Endodermal cell (in vitro differentiated cells): Measurements from ENCODE around the gene SNF8. TPM values are rescaled to one million over a fixed set of nuclear protein-coding genes. Genes with fewer than 3 reads are reported as not detected.

Experiments used
- DNase-seq: peaks from one replicate; pipeline ENCODE4 v3.0.0-alpha.2; 2017
- H3K27ac ChIP-seq: 2 replicates; pipeline ENCODE4 v1.5.1; 2013; ENCODE audit warnings: mild to moderate bottlenecking, low read depth, low read length, moderate library complexity
- H3K27me3 ChIP-seq: 2 replicates; pipeline ENCODE4 v1.6.1; 2013; ENCODE audit warnings: mild to moderate bottlenecking, low read length, moderate library complexity; ENCODE audit not compliant: insufficient read depth, control insufficient read depth, poor library complexity, severe bottlenecking
- H3K36me3 ChIP-seq: 2 replicates; pipeline ENCODE4 v1.7.0; 2013; ENCODE audit warnings: mild to moderate bottlenecking, low read length, moderate library complexity; ENCODE audit not compliant: control insufficient read depth, insufficient read depth
- H3K4me1 ChIP-seq: one replicate; pipeline ENCODE4 v1.7.0; 2013; ENCODE audit warnings: low read length; ENCODE audit not compliant: control insufficient read depth, insufficient read depth
- H3K4me3 ChIP-seq: 2 replicates; pipeline ENCODE4 v1.5.1; 2013; ENCODE audit warnings: mild to moderate bottlenecking, low read length, moderate library complexity
- H3K9ac ChIP-seq: 2 replicates; pipeline ENCODE4 v1.6.1; 2013; ENCODE audit warnings: mild to moderate bottlenecking, low read length, moderate library complexity; ENCODE audit not compliant: poor library complexity, severe bottlenecking; ENCODE audit errors: extremely low read depth
- H3K9me3 ChIP-seq: 2 replicates; pipeline ENCODE4 v1.6.1; 2013; ENCODE audit warnings: mild to moderate bottlenecking, low read length, moderate library complexity; ENCODE audit not compliant: control insufficient read depth
- H3K27ac Mint-ChIP-seq: 2 replicates; pipeline ENCODE4 v1.8.0; 2020; ENCODE audit warnings: mixed read lengths
- H3K27me3 Mint-ChIP-seq: 2 replicates; pipeline ENCODE4 v1.8.0; 2021; ENCODE audit warnings: mild to moderate bottlenecking, mixed read lengths; ENCODE audit not compliant: insufficient read depth
- H3K36me3 Mint-ChIP-seq: 2 replicates; pipeline ENCODE4 v1.8.0; 2020; ENCODE audit warnings: low read depth, mixed read lengths
- H3K4me1 Mint-ChIP-seq: 2 replicates; pipeline ENCODE4 v1.8.0; 2020; ENCODE audit warnings: mixed read lengths
- H3K4me3 Mint-ChIP-seq: 2 replicates; pipeline ENCODE4 v1.8.0; 2020; ENCODE audit warnings: mild to moderate bottlenecking, moderate library complexity, mixed read lengths
- H3K9me3 Mint-ChIP-seq: 2 replicates; pipeline ENCODE4 v1.8.0; 2020; ENCODE audit warnings: mild to moderate bottlenecking, mixed read lengths
- WGBS, 2 experiments: methylation state at CpG; one replicate each; pipeline versions ENCODE4 v1.1.5 to v1.1.7; 2013; ENCODE audit warnings: missing lambda C conversion rate in 2 of 2, mixed read lengths in 1 of 2; ENCODE audit not compliant: insufficient coverage in 1 of 2, insufficient read length in 1 of 2; 5-methylcytosine and 5-hydroxymethylcytosine counted together
- total RNA-seq, 2 donors: library from RNA; stranded (reverse); fragmentation: NEBNext Ultra II Directional in 1 of 2; extraction: Animal tissue kit (Norgen Biotek cat#: 25700) in 1 of 2; gene quantifications; 2 replicates in 1 of 2; 3 replicates in 1 of 2; pipeline ENCODE4 v1.2.1, GENCODE V29; 2021
- TF ChIP-seq, protein P1 (sequence below): fragments of 200-600 bp; sonication (generic); conservative IDR thresholded peaks from 2 replicates; pipeline ENCODE4 v1.5.0; 2021; ENCODE audit warnings: antibody characterized with exemption, mild to moderate bottlenecking

The SNF8 gene
- total RNA-seq, 2 donors from 2014 or later = 152 to 175 TPM

DNA sequence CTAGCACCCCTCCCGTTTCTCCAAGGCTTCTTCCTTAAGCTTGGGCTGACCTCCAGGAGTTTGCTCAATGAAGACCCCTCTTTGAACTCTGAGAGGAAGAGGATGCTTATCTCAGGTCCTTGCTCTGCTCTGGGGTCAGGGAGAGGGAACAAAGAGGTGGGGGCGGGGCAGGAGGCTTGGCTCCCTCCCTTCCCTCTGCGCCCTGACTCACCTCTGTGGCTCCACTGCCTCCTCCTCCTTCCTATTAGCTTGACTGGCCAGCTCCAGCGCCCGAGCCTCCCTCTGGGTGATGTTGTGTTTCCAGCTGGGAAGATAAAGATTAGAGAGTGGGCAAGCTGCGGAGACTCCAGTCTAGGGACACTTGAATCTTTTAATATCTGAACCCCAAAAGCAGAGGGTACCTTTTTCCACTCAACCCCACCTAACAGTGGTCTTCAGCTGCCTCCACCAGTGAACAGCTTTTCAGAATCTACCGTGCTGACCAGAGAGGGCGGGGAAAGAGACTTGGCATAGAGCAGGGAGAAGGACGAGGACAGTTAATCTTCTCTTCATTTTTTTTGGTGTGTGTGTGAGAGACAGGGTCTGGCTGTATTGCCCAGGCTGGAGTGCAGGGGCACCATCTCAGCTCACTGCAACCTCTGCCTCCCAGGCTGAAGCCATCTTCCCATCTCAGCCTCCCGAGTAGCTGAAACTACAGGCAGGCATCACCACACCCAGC, 17.0 kb upstream of the SNF8 start:
- Histone ChIP-seq H3K27ac (no peak overlapping the region), H3K4me3 (no peak overlapping the region), H3K27me3 (no peaks in the 10 kb centered on the region), H3K36me3 (no peaks in the 10 kb centered on the region), H3K9me3 (no peaks in the 10 kb centered on the region), H3K4me1 (peaks cover 9% of the 10 kb centered on the region), H3K9ac (no peak overlapping the region)
- H3K4me3 Mint-ChIP-seq = peak overlapping the region; percentile 25
- H3K27ac Mint-ChIP-seq = peak overlapping the region; percentile 79
- H3K9me3 Mint-ChIP-seq = no peaks in the 10 kb centered on the region
- 45 to 76% methylated on average over 3 to 9 of the region's 10 CpGs for WGBS, 2 experiments
- peaks cover 20% of the 10 kb centered on the region for H3K4me1 Mint-ChIP-seq
- peak; percentile 93 for DNase-seq
- H3K27me3 Mint-ChIP-seq = peaks cover 8% of the 10 kb centered on the region
- H3K36me3 Mint-ChIP-seq = no peaks in the 10 kb centered on the region
- TF ChIP-seq, protein P1, sequence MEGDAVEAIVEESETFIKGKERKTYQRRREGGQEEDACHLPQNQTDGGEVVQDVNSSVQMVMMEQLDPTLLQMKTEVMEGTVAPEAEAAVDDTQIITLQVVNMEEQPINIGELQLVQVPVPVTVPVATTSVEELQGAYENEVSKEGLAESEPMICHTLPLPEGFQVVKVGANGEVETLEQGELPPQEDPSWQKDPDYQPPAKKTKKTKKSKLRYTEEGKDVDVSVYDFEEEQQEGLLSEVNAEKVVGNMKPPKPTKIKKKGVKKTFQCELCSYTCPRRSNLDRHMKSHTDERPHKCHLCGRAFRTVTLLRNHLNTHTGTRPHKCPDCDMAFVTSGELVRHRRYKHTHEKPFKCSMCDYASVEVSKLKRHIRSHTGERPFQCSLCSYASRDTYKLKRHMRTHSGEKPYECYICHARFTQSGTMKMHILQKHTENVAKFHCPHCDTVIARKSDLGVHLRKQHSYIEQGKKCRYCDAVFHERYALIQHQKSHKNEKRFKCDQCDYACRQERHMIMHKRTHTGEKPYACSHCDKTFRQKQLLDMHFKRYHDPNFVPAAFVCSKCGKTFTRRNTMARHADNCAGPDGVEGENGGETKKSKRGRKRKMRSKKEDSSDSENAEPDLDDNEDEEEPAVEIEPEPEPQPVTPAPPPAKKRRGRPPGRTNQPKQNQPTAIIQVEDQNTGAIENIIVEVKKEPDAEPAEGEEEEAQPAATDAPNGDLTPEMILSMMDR = no peak

DNA sequence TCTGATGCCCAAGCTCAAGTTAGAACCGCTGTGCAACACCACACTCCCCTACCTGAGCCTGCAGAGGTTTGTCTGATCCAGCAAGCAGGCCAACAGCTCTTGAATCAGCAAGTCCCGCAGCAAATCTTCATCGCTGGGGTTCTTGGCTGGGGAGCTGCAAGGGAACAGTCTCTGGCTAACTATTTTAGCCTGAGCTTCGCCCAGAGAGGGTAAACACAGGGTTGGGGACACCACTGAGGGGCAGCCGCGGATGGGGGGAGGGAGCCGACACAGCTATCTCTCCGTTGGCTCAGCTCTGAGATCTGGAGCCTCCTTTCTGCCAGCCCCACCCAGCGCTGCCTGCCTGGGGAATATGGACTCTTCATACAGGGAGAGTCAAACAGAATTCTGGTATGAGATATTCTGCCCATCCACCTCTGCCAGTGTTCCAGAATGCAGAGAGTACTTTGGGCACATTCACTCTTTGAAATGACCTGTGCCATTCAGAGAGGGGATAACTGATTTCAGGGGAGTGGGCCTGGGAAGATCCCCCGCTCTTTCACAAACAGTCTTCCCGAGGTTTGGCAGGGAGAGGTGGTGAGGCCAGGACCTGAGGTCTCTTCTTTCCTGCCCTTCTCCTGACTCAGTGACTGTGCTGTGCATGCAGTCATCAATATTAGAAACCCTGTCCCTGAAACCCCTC, 16.3 kb upstream of the SNF8 start:
- TF ChIP-seq, protein P1 = no peak
- Histone ChIP-seq H3K27me3 (no peaks in the 10 kb centered on the region), H3K27ac (no peak overlapping the region), H3K4me3 (no peak overlapping the region), H3K36me3 (no peaks in the 10 kb centered on the region), H3K9me3 (no peaks in the 10 kb centered on the region), H3K9ac (no peak overlapping the region), H3K4me1 (peaks cover 9% of the 10 kb centered on the region)
- 41% methylated on average over 3 to 11 of the region's 11 CpGs for WGBS, 2 experiments
- DNase-seq = peak; percentile 82
- H3K27ac Mint-ChIP-seq = peak overlapping the region; percentile 79
- peaks cover 8% of the 10 kb centered on the region for H3K27me3 Mint-ChIP-seq
- H3K36me3 Mint-ChIP-seq = no peaks in the 10 kb centered on the region
- peak overlapping the region; percentile 25 for H3K4me3 Mint-ChIP-seq
- peaks cover 20% of the 10 kb centered on the region for H3K4me1 Mint-ChIP-seq
- H3K9me3 Mint-ChIP-seq = no peaks in the 10 kb centered on the region

DNA sequence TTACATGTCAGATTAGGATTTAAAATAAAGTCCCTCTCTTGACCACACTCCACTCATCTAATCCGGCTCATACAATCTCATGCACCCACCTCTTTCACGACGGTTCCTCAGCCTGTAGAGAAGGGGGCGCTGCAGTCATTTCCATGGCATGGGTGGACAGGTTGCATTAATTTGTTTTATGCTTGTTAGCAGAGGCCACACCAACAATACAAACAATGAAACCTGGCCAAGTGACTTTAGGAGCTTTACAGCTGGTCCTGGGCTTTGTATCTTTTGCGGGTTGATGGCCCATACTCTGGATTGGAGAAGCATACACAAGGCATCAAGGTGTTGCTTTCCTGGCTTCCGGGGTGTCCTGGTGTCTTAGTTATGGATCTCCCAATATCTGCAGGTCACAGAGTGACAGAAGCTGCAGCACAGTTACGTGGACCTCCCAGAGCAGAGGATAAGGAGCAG, 9.7 kb upstream of the SNF8 start:
- Histone ChIP-seq H3K9ac (no peak overlapping the region), H3K4me3 (no peak overlapping the region), H3K4me1 (no peaks in the 10 kb centered on the region), H3K27ac (no peak overlapping the region), H3K9me3 (no peaks in the 10 kb centered on the region), H3K27me3 (no peaks in the 10 kb centered on the region), H3K36me3 (no peaks in the 10 kb centered on the region)
- DNase-seq = peak; percentile 92
- Mint-ChIP-seq H3K9me3 (no peaks in the 10 kb centered on the region), H3K27ac (no peak overlapping the region), H3K27me3 (peaks cover 3% of the 10 kb centered on the region), H3K4me3 (no peak overlapping the region), H3K36me3 (no peaks in the 10 kb centered on the region), H3K4me1 (peaks cover 10% of the 10 kb centered on the region)
- TF ChIP-seq, protein P1 = peak; percentile 80
- 45 to 83% methylated on average over 2 to 7 of the region's 7 CpGs for WGBS, 2 experiments
